ENCODE measurements around the gene GTF2IRD1. TPM values are rescaled to one million over a fixed set of nuclear protein-coding genes. Genes with fewer than 3 reads are reported as not detected.

Gene GTF2IRD1
- total and polyA plus RNA-seq, 9 of the 15 experiments (the other 6 are each of a cell fraction or from before 2014, with no cell fraction given) = 9.1 to 30.2 (median 14.0) TPM

- TF ChIP-seq PRDM10 (IDR thresholded peaks at IDR 0.05; ENCODE audit: partially characterized antibody) (peak; percentile 24), ZNF165 (CRISPR knock-in tag; IDR thresholded peaks at IDR 0.05; ENCODE audit: borderline replicate concordance) (no peak), MAFK (IDR thresholded peaks at IDR 0.05; ENCODE audit: low read length) (peak; percentile 36)
Measured at GRCh38 chr7:74587435-74588126, 133.9 kb downstream of the GTF2IRD1 start (continued).

DNA sequence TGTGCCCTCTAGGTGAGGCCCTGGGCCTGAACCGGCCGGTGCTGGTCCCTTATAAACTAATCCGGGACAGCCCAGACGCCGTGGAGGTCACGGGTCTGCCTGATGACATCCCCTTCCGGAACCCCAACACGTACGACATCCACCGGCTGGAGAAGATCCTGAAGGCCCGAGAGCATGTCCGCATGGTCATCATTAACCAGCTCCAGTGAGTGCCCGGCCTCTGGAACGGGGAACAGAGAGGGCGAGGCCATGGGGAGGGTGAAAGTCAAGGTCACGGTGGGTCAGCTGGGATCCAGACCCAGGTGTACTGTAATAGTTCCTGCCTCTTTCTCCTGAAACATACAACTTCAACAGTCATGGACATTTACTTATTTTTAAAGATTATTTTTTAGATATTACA lies 137.1 kb downstream of the GTF2IRD1 start:
- in situ Hi-C loops (cut with MboI) (no loop called here), intact Hi-C loops (cut with micrococcal nuclease) (no loop called here)
- no peak for FAIRE-seq
- H3K9me1 ChIP-seq (ENCODE audit: control insufficient read depth, insufficient read depth, low read length) = peaks cover 4% of the 10 kb centered on the region
- H3K36me3 ChIP-seq (ENCODE audit: control insufficient read depth, insufficient read depth, low read length) = peaks cover 23% of the 10 kb centered on the region; the same call in 1 of the 3 replicates
- no peak overlapping the region for H3K4me2 ChIP-seq (ENCODE audit: insufficient read depth, low read length)
- no peaks in the 10 kb centered on the region for H3K27me3 ChIP-seq (ENCODE audit: control insufficient read depth in 2 of 2, insufficient read depth in 2 of 2, low read length in 2 of 2)
- H3K79me2 ChIP-seq (ENCODE audit: control insufficient read depth, insufficient read depth, low read length) = no peaks in the 10 kb centered on the region
- ATAC-seq = no peak
- H3K4me3 ChIP-seq = no peak overlapping the region
- ChIA-PET POLR2A (no interaction called here), CTCF (ENCODE audit: low intra/inter-chr PET ratio) (no interaction called here)
- peaks cover 14 to 20% of the 10 kb centered on the region in 2 experiments for H3K4me1 ChIP-seq (replicated peaks in 1 of 2; ENCODE audit: control insufficient read depth in 2 of 2, insufficient read depth in 2 of 2, low read length in 2 of 2)
- H4K20me1 ChIP-seq (replicated peaks; ENCODE audit: control insufficient read depth, insufficient read depth, low read length) = peaks cover 14% of the 10 kb centered on the region
- no peak overlapping the region for H3K9ac ChIP-seq (ENCODE audit: insufficient read depth in 1 of 2, low read depth in 2 of 2, low read length in 2 of 2)
- BruUV-seq (replicated peaks) = no TSS peak
- H3K9me3 ChIP-seq (replicated peaks; ENCODE audit: control insufficient read depth, insufficient read depth, low read depth, low read length) = no peaks in the 10 kb centered on the region
- DNase-seq (ENCODE audit: extremely low read depth in 1 of 4, low spot score in 3 of 4) = peak in 1 of 4 experiments; percentile 4
- no peak overlapping the region for H2AFZ ChIP-seq (ENCODE audit: low read depth, low read length)
- H3K27ac ChIP-seq (ENCODE audit: extremely low read depth, low read depth, low read length) = no peak overlapping the region
- 94% methylated on average over 16 of the region's 16 CpGs for WGBS (ENCODE audit: insufficient coverage, low coverage, missing lambda C conversion rate)
- TF ChIP-seq, protein P1, sequence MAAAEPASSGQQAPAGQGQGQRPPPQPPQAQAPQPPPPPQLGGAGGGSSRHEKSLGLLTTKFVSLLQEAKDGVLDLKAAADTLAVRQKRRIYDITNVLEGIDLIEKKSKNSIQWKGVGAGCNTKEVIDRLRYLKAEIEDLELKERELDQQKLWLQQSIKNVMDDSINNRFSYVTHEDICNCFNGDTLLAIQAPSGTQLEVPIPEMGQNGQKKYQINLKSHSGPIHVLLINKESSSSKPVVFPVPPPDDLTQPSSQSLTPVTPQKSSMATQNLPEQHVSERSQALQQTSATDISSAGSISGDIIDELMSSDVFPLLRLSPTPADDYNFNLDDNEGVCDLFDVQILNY (CRISPR knock-in tag; IDR thresholded peaks at IDR 0.05) = no peak
- TF ChIP-seq NEUROD1 (IDR thresholded peaks at IDR 0.05; ENCODE audit: borderline replicate concordance, low read depth, low read length, partially characterized antibody) (no peak), SMARCA5 (IDR thresholded peaks at IDR 0.05) (no peak), ETS1 (conservative IDR thresholded peaks at IDR 0.05; ENCODE audit: control insufficient read depth, low read depth, low read length) (no peak), ZNF280A (IDR thresholded peaks at IDR 0.05; ENCODE audit: low read depth, partially characterized antibody) (no peak), L3MBTL2 (IDR thresholded peaks at IDR 0.05) (no peak), POU5F1 (IDR thresholded peaks at IDR 0.05; ENCODE audit: borderline replicate concordance, low read depth, low read length, partially characterized antibody) (no peak), SMARCE1 (IDR thresholded peaks at IDR 0.05) (no peak), CREB1 (IDR thresholded peaks at IDR 0.05) (no peak), CREB1 (CRISPR knock-in tag; IDR thresholded peaks at IDR 0.05) (no peak), TCF3 (CRISPR knock-in tag; IDR thresholded peaks at IDR 0.05) (no peak)
